M059J (cell line): ENCODE results near the gene PCCA. TPM values are rescaled to one million over a fixed set of nuclear protein-coding genes. Genes with fewer than 3 reads are reported as not detected.

Experiments used
- DNase-seq: peaks from one replicate; pipeline ENCODE4 v3.0.0-alpha.2; 2012; ENCODE audit warnings: low read depth
- total RNA-seq: library from RNA; depleted of rRNA; stranded (reverse); fragments of >200 nt; shearing (Covaris generic); gene quantifications from 2 replicates; pipeline ENCODE4 v1.2.3, GENCODE V29; 2014

The PCCA gene
- total RNA-seq, 1 experiment from 2014 or later, result 10.0 TPM

GRCh38 chr13:100506600-100507422 lies 417.9 kb downstream of the PCCA start:
- no peak for DNase-seq

GRCh38 chr13:100508455-100508854 lies 419.6 kb downstream of the PCCA start:
- DNase-seq, result no peak

- DNase-seq, result no peak
These were observed 420.1 kb downstream of the PCCA start for GRCh38 chr13:100508996-100509395.

- no peak for DNase-seq
These were observed 421.5 kb downstream of the PCCA start for GRCh38 chr13:100510208-100510957.

GRCh38 chr13:100511466-100511865 lies 422.6 kb downstream of the PCCA start:
- no peak for DNase-seq

GRCh38 chr13:100512422-100512821 lies 423.5 kb downstream of the PCCA start:
- DNase-seq, result peak; percentile 47

- no peak for DNase-seq
These were observed 424.3 kb downstream of the PCCA start for GRCh38 chr13:100513171-100513570.

GRCh38 chr13:100513987-100514670 lies 425.2 kb downstream of the PCCA start:
- DNase-seq, result peak; percentile 25

GRCh38 chr13:100514788-100515409 lies 426.0 kb downstream of the PCCA start:
- peak; percentile 57 for DNase-seq

GRCh38 chr13:100515410-100515800 lies 426.5 kb downstream of the PCCA start:
- no peak for DNase-seq

GRCh38 chr13:100517135-100517534 lies 428.2 kb downstream of the PCCA start:
- no peak for DNase-seq

GRCh38 chr13:100517728-100518127 lies 428.8 kb downstream of the PCCA start:
- no peak for DNase-seq

- DNase-seq, result no peak
These were observed 429.6 kb downstream of the PCCA start for GRCh38 chr13:100518394-100519062.

GRCh38 chr13:100519626-100520025 lies 430.7 kb downstream of the PCCA start:
- DNase-seq, result no peak

- DNase-seq, result no peak
These were observed 432.3 kb downstream of the PCCA start for GRCh38 chr13:100520936-100521850.

GRCh38 chr13:100521851-100522617 lies 433.1 kb downstream of the PCCA start:
- no peak for DNase-seq

- no peak for DNase-seq
These were observed 433.9 kb downstream of the PCCA start for GRCh38 chr13:100522618-100523309.

- no peak for DNase-seq
These were observed 434.5 kb downstream of the PCCA start for GRCh38 chr13:100523411-100523810.

GRCh38 chr13:100523981-100524386 lies 435.1 kb downstream of the PCCA start:
- no peak for DNase-seq
